ENCODE data around the gene CPLX3. TPM values are rescaled to one million over a fixed set of nuclear protein-coding genes. Genes with fewer than 3 reads are reported as not detected.
A peak's percentile ranks its signal among the peaks of the same experiment; 100 is the strongest.

Gene CPLX3
- total RNA-seq, 2 donors from 2014 or later = not detected

DNA sequence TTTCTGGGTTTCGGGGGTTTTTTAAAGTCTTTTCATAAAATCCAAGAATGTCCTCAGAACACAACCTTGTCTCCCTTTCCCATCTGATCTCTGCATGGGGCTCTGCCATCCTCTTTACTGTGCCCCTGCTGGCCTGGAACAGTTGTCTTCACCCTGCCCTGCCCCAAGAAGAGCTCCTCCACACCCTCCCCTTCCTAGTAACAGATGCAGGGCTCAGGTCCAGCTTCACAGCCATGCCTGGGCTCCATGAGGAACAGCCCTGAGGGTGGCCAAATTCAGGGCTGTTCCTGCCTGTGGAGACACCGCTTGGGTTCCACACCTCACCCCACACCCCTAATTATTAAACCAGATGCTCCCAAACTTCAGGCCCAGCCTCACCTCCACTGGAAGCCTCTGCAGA is 29.4 kb downstream of the CPLX3 start:
- no peak overlapping the region for H3K4me3 ChIP-seq (ENCODE audit: low read length)
- peak overlapping the region; percentile 52 for H3K27ac Mint-ChIP-seq
- no peak overlapping the region for H3K9ac ChIP-seq (ENCODE audit: extremely low read depth, low read length, poor library complexity, severe bottlenecking)
- no peaks in the 10 kb centered on the region for H3K9me3 ChIP-seq (ENCODE audit: control insufficient read depth, low read length)
- no peaks in the 10 kb centered on the region for H3K27me3 ChIP-seq (ENCODE audit: control insufficient read depth, insufficient read depth, low read length, poor library complexity, severe bottlenecking)
- TF ChIP-seq, protein P1, sequence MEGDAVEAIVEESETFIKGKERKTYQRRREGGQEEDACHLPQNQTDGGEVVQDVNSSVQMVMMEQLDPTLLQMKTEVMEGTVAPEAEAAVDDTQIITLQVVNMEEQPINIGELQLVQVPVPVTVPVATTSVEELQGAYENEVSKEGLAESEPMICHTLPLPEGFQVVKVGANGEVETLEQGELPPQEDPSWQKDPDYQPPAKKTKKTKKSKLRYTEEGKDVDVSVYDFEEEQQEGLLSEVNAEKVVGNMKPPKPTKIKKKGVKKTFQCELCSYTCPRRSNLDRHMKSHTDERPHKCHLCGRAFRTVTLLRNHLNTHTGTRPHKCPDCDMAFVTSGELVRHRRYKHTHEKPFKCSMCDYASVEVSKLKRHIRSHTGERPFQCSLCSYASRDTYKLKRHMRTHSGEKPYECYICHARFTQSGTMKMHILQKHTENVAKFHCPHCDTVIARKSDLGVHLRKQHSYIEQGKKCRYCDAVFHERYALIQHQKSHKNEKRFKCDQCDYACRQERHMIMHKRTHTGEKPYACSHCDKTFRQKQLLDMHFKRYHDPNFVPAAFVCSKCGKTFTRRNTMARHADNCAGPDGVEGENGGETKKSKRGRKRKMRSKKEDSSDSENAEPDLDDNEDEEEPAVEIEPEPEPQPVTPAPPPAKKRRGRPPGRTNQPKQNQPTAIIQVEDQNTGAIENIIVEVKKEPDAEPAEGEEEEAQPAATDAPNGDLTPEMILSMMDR (conservative IDR thresholded peaks at IDR 0.05) = no peak
- H3K27me3 Mint-ChIP-seq (ENCODE audit: insufficient read depth) = no peaks in the 10 kb centered on the region
- no peak overlapping the region for H3K27ac ChIP-seq (ENCODE audit: low read depth, low read length)
- H3K4me3 Mint-ChIP-seq = no peak overlapping the region
- H3K4me1 ChIP-seq (ENCODE audit: control insufficient read depth, insufficient read depth, low read length) = no peaks in the 10 kb centered on the region
- H3K9me3 Mint-ChIP-seq = no peaks in the 10 kb centered on the region
- 90% methylated on average over 2 of the region's 2 CpGs; no CpG with 5 or more reads in 1 of the 2 experiments for WGBS, 2 experiments (ENCODE audit: insufficient coverage in 1 of 2, insufficient read length in 1 of 2)
- DNase-seq = no peak
- H3K4me1 Mint-ChIP-seq = no peaks in the 10 kb centered on the region
- peaks cover 23% of the 10 kb centered on the region for H3K36me3 ChIP-seq (ENCODE audit: control insufficient read depth, insufficient read depth, low read length)
- H3K36me3 Mint-ChIP-seq (ENCODE audit: low read depth) = peaks cover 17% of the 10 kb centered on the region

DNA sequence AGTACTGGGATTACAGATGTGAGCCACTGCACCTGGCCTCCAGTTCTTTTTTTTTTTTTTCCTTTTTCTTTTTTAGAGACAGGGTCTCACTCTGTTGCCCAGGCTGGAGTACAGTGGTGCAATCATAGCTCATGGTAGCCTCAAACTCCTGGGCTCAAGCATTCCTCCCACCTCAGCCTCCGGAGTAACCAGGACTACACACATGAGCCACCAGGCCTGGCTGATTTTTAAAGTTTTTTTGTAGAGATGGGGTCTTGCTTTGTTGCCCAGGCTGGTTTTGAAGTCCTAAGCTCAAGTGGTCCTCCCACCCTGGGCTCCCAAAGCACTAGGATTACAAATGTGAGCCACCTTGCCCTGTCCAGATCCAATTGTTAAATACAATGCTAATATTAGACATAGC is 30.1 kb downstream of the CPLX3 start:
- Mint-ChIP-seq H3K9me3 (no peaks in the 10 kb centered on the region), H3K4me1 (no peaks in the 10 kb centered on the region), H3K36me3 (ENCODE audit: low read depth) (peaks cover 12% of the 10 kb centered on the region), H3K27me3 (ENCODE audit: insufficient read depth) (no peaks in the 10 kb centered on the region), H3K27ac (no peak overlapping the region), H3K4me3 (no peak overlapping the region)
- Histone ChIP-seq H3K27me3 (ENCODE audit: control insufficient read depth, insufficient read depth, low read length, poor library complexity, severe bottlenecking) (no peaks in the 10 kb centered on the region), H3K4me3 (ENCODE audit: low read length) (no peak overlapping the region), H3K4me1 (ENCODE audit: control insufficient read depth, insufficient read depth, low read length) (no peaks in the 10 kb centered on the region), H3K9ac (ENCODE audit: extremely low read depth, low read length, poor library complexity, severe bottlenecking) (no peak overlapping the region), H3K36me3 (ENCODE audit: control insufficient read depth, insufficient read depth, low read length) (peaks cover 17% of the 10 kb centered on the region), H3K27ac (ENCODE audit: low read depth, low read length) (no peak overlapping the region), H3K9me3 (ENCODE audit: control insufficient read depth, low read length) (no peaks in the 10 kb centered on the region)
- 88% methylated on average over 1 of the region's 1 CpG; no CpG with 5 or more reads in 1 of the 2 experiments for WGBS, 2 experiments (ENCODE audit: insufficient coverage in 1 of 2, insufficient read length in 1 of 2)
- no peak for DNase-seq
- TF ChIP-seq, protein P1 (conservative IDR thresholded peaks at IDR 0.05) = no peak

DNA sequence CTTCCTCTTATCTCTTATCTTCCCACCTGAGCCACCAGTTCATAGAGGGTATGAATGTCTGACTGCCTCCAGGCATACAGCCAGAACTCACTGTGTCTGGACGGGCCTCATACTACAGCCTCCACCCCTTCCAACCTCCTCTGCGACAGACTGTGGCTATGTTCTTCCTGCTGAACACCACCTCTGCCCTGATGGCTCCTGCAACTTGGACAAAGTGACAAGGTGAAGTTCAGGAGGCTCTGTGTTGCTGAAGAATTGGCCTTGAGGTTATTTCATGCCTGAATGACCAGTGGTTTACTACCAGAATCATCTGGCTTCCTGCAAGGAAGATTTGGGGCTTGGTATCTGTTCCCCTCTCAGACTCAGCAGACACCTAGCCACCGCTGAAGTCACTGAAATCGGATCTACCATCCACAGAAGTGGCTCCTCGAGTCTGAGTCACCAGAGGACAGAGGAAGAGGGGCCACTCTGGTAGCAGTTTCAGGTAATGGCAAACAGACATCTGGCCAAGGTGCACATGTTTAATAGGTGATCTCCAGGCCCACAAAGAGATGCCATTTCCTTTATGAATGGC is 30.7 kb downstream of the CPLX3 start:
- H3K27ac ChIP-seq (ENCODE audit: low read depth, low read length) = no peak overlapping the region
- H3K27me3 ChIP-seq (ENCODE audit: control insufficient read depth, insufficient read depth, low read length, poor library complexity, severe bottlenecking) = no peaks in the 10 kb centered on the region
- no peaks in the 10 kb centered on the region for H3K27me3 Mint-ChIP-seq (ENCODE audit: insufficient read depth)
- H3K4me3 ChIP-seq (ENCODE audit: low read length) = no peak overlapping the region
- H3K4me3 Mint-ChIP-seq = no peak overlapping the region
- no peaks in the 10 kb centered on the region for H3K4me1 Mint-ChIP-seq
- no peak for DNase-seq
- no peak overlapping the region for H3K9ac ChIP-seq (ENCODE audit: extremely low read depth, low read length, poor library complexity, severe bottlenecking)
- H3K27ac Mint-ChIP-seq = no peak overlapping the region
- H3K9me3 Mint-ChIP-seq = no peaks in the 10 kb centered on the region
- H3K36me3 Mint-ChIP-seq (ENCODE audit: low read depth) = peaks cover 9% of the 10 kb centered on the region
- no peaks in the 10 kb centered on the region for H3K4me1 ChIP-seq (ENCODE audit: control insufficient read depth, insufficient read depth, low read length)
- no peaks in the 10 kb centered on the region for H3K9me3 ChIP-seq (ENCODE audit: control insufficient read depth, low read length)
- TF ChIP-seq, protein P1 (conservative IDR thresholded peaks at IDR 0.05) = no peak
- 91 to 96% methylated on average over 4 to 5 of the region's 5 CpGs for WGBS, 2 experiments (ENCODE audit: insufficient coverage in 1 of 2, insufficient read length in 1 of 2)
- peaks cover 17% of the 10 kb centered on the region for H3K36me3 ChIP-seq (ENCODE audit: control insufficient read depth, insufficient read depth, low read length)

Data from endodermal cell (in vitro differentiated cells).